ENCODE data around the gene ELF2. TPM values are rescaled to one million over a fixed set of nuclear protein-coding genes. Genes with fewer than 3 reads are reported as not detected.
"Not testable (repeated sequence)": the region's sequence is repeated elsewhere in the genome, so short reads cannot be mapped to it uniquely, and the experiment has no call there.

ELF2 gene
- total RNA-seq, 1 donor from 2014 or later, result 44.7 TPM

- ATAC-seq; intact Hi-C loops (cut with micrococcal nuclease); DNase-seq: not testable (repeated sequence)
Measured at GRCh38 chr4:139008278-139008677, 168.7 kb downstream of the ELF2 start.

- DNase-seq (no peak), ATAC-seq (no peak)
- intact Hi-C loops (cut with micrococcal nuclease), result no loop called here
Measured at GRCh38 chr4:139007640-139008039, 169.4 kb downstream of the ELF2 start.

Other genes with a start within 250 kb of the ELF2 start
- 10.1 TPM for gene NOCT, start 161.4 kb downstream of the ELF2 start, total RNA-seq
- 0.62 TPM for gene MGARP, start 103.0 kb upstream of the ELF2 start, total RNA-seq
- gene NAA15, start 124.3 kb upstream of the ELF2 start, total RNA-seq, result 36.1 TPM
- 246 TPM for gene NDUFC1, start 125.3 kb upstream of the ELF2 start, total RNA-seq

All from left ventricle myocardium superior (tissue), 1 donor.